Tibial artery (tissue), 4 donors: ENCODE measurements around the gene PRR11.

Experiments
- DNase-seq, 2 donors: peaks; one replicate each; pipeline ENCODE4 v3.0.0-alpha.2; 2019
- H3K27ac ChIP-seq, 2 donors: fragments of 200-600 bp; sonication (generic) in 1 of 2; 1 replicate in 1 of 2; 2 replicates in 1 of 2; pipeline ENCODE4 v1.5.1; 2018 to 2019; ENCODE audit warnings: mild to moderate bottlenecking in 1 of 2
- H3K27me3 ChIP-seq, 2 donors: fragments of 200-600 bp; sonication (generic) in 1 of 2; one replicate each; pipeline versions ENCODE4 v1.5.1 to v1.6.0; 2016 to 2019
- H3K36me3 ChIP-seq, 3 donors: fragments of 200-600 bp; sonication (generic) in 2 of 3; one replicate each; pipeline ENCODE4 v1.5.1; 2016 to 2019; ENCODE audit warnings: mild to moderate bottlenecking in 2 of 3
- H3K4me1 ChIP-seq, 4 donors: fragments of 200-600 bp; sonication (generic) in 2 of 4; 1 replicate in 3 of 4; 2 replicates in 1 of 4; pipeline ENCODE4 v1.5.1; 2016 to 2019
- H3K4me3 ChIP-seq, 2 donors: fragments of 200-600 bp; sonication (generic) in 1 of 2; 1 replicate in 1 of 2; 2 replicates in 1 of 2; pipeline ENCODE4 v1.5.1; 2018 to 2019; ENCODE audit warnings: mild to moderate bottlenecking in 2 of 2
- H3K9me3 ChIP-seq, 3 donors: fragments of 200-600 bp; sonication (generic) in 1 of 3; one replicate each; pipeline ENCODE4 v1.5.1; 2016 to 2019
- CTCF ChIP-seq, 2 experiments: fragments of 200-600 bp in 1 of 2; fragments of 450-650 bp in 1 of 2; IDR thresholded peaks; one replicate each; pipeline ENCODE4 v1.5.1; 2017 to 2019; ENCODE audit warnings: antibody characterized with exemption in 2 of 2, mild to moderate bottlenecking in 1 of 2, moderate library complexity in 1 of 2
- intact Hi-C: fragments of 100-400 bp; cut with DNase I; formaldehyde crosslinking; loops from one replicate; pipeline ENCODE4 v1.15.0; 2023; ENCODE audit warnings: low total_unique reads

The PRR11 gene

DNA sequence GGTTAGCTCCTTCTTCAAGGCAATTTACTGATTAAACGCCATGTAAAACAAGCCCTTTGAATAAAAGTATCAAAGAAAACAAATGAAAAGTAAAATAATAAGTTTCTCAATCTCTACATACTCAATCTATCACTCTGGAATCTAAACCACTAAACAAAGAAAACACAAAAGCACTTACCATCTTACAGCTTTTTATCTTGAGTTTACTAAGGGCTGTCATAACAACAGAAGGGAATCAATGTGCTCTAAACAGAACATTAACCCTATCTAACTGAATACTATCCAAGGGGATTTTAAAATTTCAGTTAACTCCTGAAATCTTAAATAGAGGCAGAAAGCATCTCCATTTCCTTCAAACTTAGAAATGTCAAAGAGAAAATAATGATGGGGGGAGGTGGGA, 4.0 kb upstream of the PRR11 start:
- H3K4me3 ChIP-seq, result no peak overlapping the region
- peaks cover 0 to 22% (median 6%) of the 10 kb centered on the region in 4 donors for H3K4me1 ChIP-seq
- no peaks in the 10 kb centered on the region for H3K36me3 ChIP-seq
- no peak for TF ChIP-seq CTCF (IDR thresholded peaks at IDR 0.05)
- no peak overlapping the region for H3K27ac ChIP-seq
- H3K9me3 ChIP-seq, result no peaks in the 10 kb centered on the region
- DNase-seq, result no peak
- no peaks in the 10 kb centered on the region for H3K27me3 ChIP-seq
- intact Hi-C loops, result no loop called here

DNA sequence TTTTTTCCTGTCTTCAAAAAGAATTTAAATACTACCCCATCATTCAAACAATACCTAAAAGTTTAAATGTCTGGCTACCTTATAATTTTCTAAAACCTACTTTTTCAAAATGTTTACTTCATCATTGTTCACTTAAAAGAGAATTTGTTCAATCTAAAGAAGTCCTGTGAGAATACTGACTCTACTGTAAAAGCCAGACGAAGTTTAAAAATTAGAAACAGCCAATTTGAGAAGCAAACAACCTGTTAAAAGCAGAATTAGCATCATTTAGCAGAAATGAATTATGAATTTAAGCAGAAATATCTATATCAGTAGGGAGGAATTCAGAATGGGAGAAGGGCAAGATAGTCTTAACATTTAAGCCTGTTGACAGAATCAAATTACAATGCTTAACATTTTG, 2.6 kb upstream of the PRR11 start:
- H3K9me3 ChIP-seq, result no peaks in the 10 kb centered on the region
- no peaks in the 10 kb centered on the region for H3K36me3 ChIP-seq
- DNase-seq, result no peak
- H3K27me3 ChIP-seq, result no peaks in the 10 kb centered on the region
- peaks cover 0 to 22% (median 6%) of the 10 kb centered on the region in 4 donors for H3K4me1 ChIP-seq
- intact Hi-C loops, result no loop called here
- peak overlapping the region; percentile 63 to 82 for H3K27ac ChIP-seq
- no peak overlapping the region for H3K4me3 ChIP-seq
- TF ChIP-seq CTCF (IDR thresholded peaks at IDR 0.05), result no peak

- Histone ChIP-seq H3K36me3 (no peaks in the 10 kb centered on the region), H3K27ac (peak overlapping the region; percentile 63 to 82), H3K9me3 (no peaks in the 10 kb centered on the region), H3K27me3 (no peaks in the 10 kb centered on the region), H3K4me1 (peaks cover 0 to 22% (median 6%) of the 10 kb centered on the region in 4 donors), H3K4me3 (peak overlapping the region; percentile 75 to 76)
- no peak for TF ChIP-seq CTCF (IDR thresholded peaks at IDR 0.05)
- intact Hi-C loops, result loop anchor here (2.0 kb wide), 1 partner anchor 48 kb away; the partner anchor contains the start of gene TRIM37
- peak in 1 of 2 donors; percentile 40 for DNase-seq
These were observed 1.2 kb upstream of the PRR11 start for GRCh38 chr17:59154292-59154720.

DNA sequence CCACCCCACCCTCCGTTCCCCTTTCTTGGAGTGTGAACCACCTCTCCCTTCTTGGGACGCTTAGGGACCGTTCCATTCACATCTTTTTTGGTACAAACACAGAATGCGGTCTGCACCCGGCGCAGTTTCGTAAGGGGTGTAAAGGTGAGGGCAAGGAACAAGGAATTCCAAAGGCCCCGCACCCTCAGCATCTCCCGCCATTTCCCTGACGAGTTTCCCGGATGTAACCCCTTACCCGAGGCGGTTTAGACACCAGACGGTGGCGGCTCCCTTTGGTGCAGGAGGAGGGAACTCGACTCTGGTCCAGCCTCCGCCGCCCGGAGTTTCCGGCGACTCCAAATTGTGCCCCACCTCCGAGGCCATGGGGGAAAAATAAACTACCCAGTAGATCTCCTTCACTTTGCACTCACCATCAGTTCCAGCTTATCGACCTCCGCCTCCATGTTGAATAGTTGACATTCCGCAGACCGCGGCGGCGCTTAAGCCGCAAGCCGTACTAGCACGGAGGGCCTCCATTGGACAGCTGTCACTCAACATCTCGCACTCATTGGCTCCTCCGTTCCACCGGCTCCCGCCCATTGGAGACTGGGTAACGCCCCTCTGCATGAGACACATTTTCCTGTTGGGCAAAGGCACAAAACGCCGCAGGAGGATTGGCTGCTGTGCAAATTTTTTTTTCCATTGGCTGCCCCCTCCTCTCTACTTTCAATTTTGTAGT, 666 bp upstream of the PRR11 start, which contains the start of gene SKA2:
Gene SKA2, minus strand, starts transcription at position 466 of the 718 bp plus-strand sequence. Its CDS starts 23 bp downstream, at position 443.
- Histone ChIP-seq H3K4me1 (peaks cover 0 to 22% (median 6%) of the 10 kb centered on the region in 4 donors), H3K27me3 (no peaks in the 10 kb centered on the region), H3K27ac (peak within 1 kb of the TSS; percentile 63 to 82), H3K9me3 (no peaks in the 10 kb centered on the region), H3K36me3 (no peaks in the 10 kb centered on the region), H3K4me3 (peak within 1 kb of the TSS; percentile 75 to 76)
- TF ChIP-seq CTCF (IDR thresholded peaks at IDR 0.05), result peak in 1 of 2 experiments; percentile 40
- intact Hi-C loops, result loop anchor here (2.0 kb wide), 1 partner anchor 48 kb away; the partner anchor contains the start of gene TRIM37
- peak; percentile 68 to 96 for DNase-seq

- TF ChIP-seq CTCF (IDR thresholded peaks at IDR 0.05), result no peak
- Histone ChIP-seq H3K4me3 (no peak overlapping the region), H3K36me3 (no peaks in the 10 kb centered on the region), H3K27ac (no peak overlapping the region), H3K27me3 (no peaks in the 10 kb centered on the region), H3K9me3 (no peaks in the 10 kb centered on the region), H3K4me1 (peaks cover 0 to 8% (median 6%) of the 10 kb centered on the region in 4 donors)
- DNase-seq, result no peak
- intact Hi-C loops, result no loop called here
These were observed 4.8 kb downstream of the PRR11 start for GRCh38 chr17:59160157-59161025.
